PC-9 (cell line): ENCODE measurements around the gene LUM. TPM values are rescaled to one million over a fixed set of nuclear protein-coding genes. Genes with fewer than 3 reads are reported as not detected.
"Not testable (repeated sequence)": the region's sequence is repeated elsewhere in the genome, so short reads cannot be mapped to it uniquely, and the experiment has no call there.

Experiments used
- BruUV-seq: library from RNA; stranded (reverse); fragments of 400-500 nt; replicated peaks from 2 replicates; lab custom pipeline; 2021; lab: Mats Ljungman, UMichigan
- CTCF ChIA-PET: fragments of 300-600 bp; sonication (Branson Sonifier 250); formaldehyde crosslinking; loops from one replicate; lab custom pipeline; 2022; ENCODE audit warnings: antibody characterized with exemption; lab: Charles Lee
- POLR2A ChIA-PET: fragments of 300-600 bp; sonication (Branson Sonifier 250); formaldehyde crosslinking; loops from one replicate; lab custom pipeline; 2022; ENCODE audit warnings: antibody characterized with exemption; ENCODE audit not compliant: unreplicated experiment; lab: Charles Lee
- DNase-seq, 2 experiments: peaks; one replicate each; pipeline versions ENCODE4 v3.0.0 to v3.0.0-alpha.2; 2015 to 2022; ENCODE audit warnings: mixed read lengths in 1 of 2
- H2AFZ ChIP-seq: fragments of 200-600 bp; sonication (generic); 2 replicates; pipeline ENCODE4 v1.8.1; 2017; ENCODE audit warnings: antibody characterized with exemption
- H3F3A ChIP-seq: fragments of 200-600 bp; sonication (generic); 2 replicates; pipeline ENCODE4 v1.8.1; 2017; ENCODE audit warnings: antibody characterized with exemption, mild to moderate bottlenecking, low read depth; ENCODE audit not compliant: insufficient read depth
- H3K27ac ChIP-seq: fragments of 200-600 bp; sonication (generic); 2 replicates; pipeline ENCODE4 v1.6.1; 2016; ENCODE audit warnings: mixed run types
- H3K27me3 ChIP-seq: fragments of 200-600 bp; sonication (generic); 2 replicates; pipeline ENCODE4 v1.6.1; 2016; ENCODE audit warnings: low read depth, mixed run types; ENCODE audit not compliant: insufficient read depth
- H3K36me3 ChIP-seq: fragments of 200-600 bp; sonication (generic); 2 replicates; pipeline ENCODE4 v1.6.1; 2016; ENCODE audit warnings: low read depth, mixed run types
- H3K4me1 ChIP-seq: fragments of 200-600 bp; sonication (generic); replicated peaks from 2 replicates; pipeline ENCODE4 v1.6.1; 2016; ENCODE audit warnings: mixed run types; ENCODE audit not compliant: insufficient read depth
- H3K4me2 ChIP-seq: fragments of 200-600 bp; sonication (generic); 2 replicates; pipeline ENCODE4 v1.6.1; 2017; ENCODE audit warnings: mixed run types
- H3K4me3 ChIP-seq: fragments of 200-600 bp; sonication (generic); 2 replicates; pipeline ENCODE4 v1.6.1; 2016; ENCODE audit warnings: mixed run types
- H3K79me2 ChIP-seq: fragments of 200-600 bp; sonication (generic); 2 replicates; pipeline ENCODE4 v1.6.1; 2017; ENCODE audit warnings: low read depth, mixed run types
- H3K9me2 ChIP-seq: fragments of 200-600 bp; sonication (generic); 2 replicates; pipeline ENCODE4 v1.8.1; 2017; ENCODE audit warnings: mild to moderate bottlenecking; ENCODE audit not compliant: insufficient read depth
- H3K9me3 ChIP-seq: fragments of 200-600 bp; sonication (generic); 2 replicates; pipeline ENCODE4 v1.8.1; 2016; ENCODE audit warnings: low read depth; ENCODE audit not compliant: insufficient read depth
- H4K20me1 ChIP-seq: fragments of 200-600 bp; sonication (generic); 2 replicates; pipeline ENCODE4 v1.8.1; 2017; ENCODE audit not compliant: insufficient read depth
- CTCF ChIP-seq: fragments of 200-600 bp; sonication (generic); conservative IDR thresholded peaks from 2 replicates; pipeline ENCODE4 v1.6.1; 2017; ENCODE audit warnings: mixed run types, antibody characterized with exemption, mild to moderate bottlenecking, moderate library complexity
- EZH2 ChIP-seq: fragments of 200-600 bp; sonication (generic); IDR thresholded peaks from 2 replicates; pipeline ENCODE4 v1.8.0; 2017; ENCODE audit warnings: antibody characterized with exemption, low read depth
- intact Hi-C: fragments of 100-400 bp; cut with micrococcal nuclease; formaldehyde crosslinking; loops from one replicate; pipeline ENCODE4 v1.10.0; 2022; ENCODE audit not compliant: unreplicated experiment
- total RNA-seq: library from RNA; stranded (reverse); gene quantifications from 2 replicates; pipeline ENCODE4 v1.2.3, GENCODE V29; 2021

Gene LUM
- total RNA-seq, 1 experiment from 2014 or later, result not detected

GRCh38 chr12:91091916-91092715 is 19.2 kb downstream of the LUM start:
- ChIA-PET CTCF (no interaction called here), POLR2A (no interaction called here)
- Histone ChIP-seq H4K20me1 (no peaks in the 10 kb centered on the region), H3K27me3 (no peaks in the 10 kb centered on the region), H3K9me3 (peaks cover 4% of the 10 kb centered on the region), H3K36me3 (no peaks in the 10 kb centered on the region), H3K4me3 (no peak overlapping the region), H3K27ac (no peak overlapping the region), H3K79me2 (no peaks in the 10 kb centered on the region), H2AFZ (no peak overlapping the region), H3K4me2 (no peak overlapping the region), H3F3A (no peaks in the 10 kb centered on the region), H3K4me1 (no peaks in the 10 kb centered on the region), H3K9me2 (no peaks in the 10 kb centered on the region)
- no TSS peak for BruUV-seq
- intact Hi-C loops, result no loop called here
- TF ChIP-seq EZH2 (no peak), CTCF (no peak)
- DNase-seq, result no peak

- POLR2A ChIA-PET, CTCF ChIA-PET, intact Hi-C loops: not testable (repeated sequence)
Measured at GRCh38 chr12:91089953-91090352, 21.3 kb downstream of the LUM start.

GRCh38 chr12:91080041-91080440 is 31.3 kb downstream of the LUM start:
- BruUV-seq, result no TSS peak
- H3K36me3 ChIP-seq, result no peaks in the 10 kb centered on the region
- H3K9me2 ChIP-seq, result no peaks in the 10 kb centered on the region; the same call in 1 of the 2 replicates
- intact Hi-C loops, result no loop called here
- no peak overlapping the region for H3K4me2 ChIP-seq
- no peaks in the 10 kb centered on the region for H3K9me3 ChIP-seq
- no peak for DNase-seq
- no peaks in the 10 kb centered on the region for H4K20me1 ChIP-seq
- ChIA-PET CTCF (no interaction called here), POLR2A (no interaction called here)
- no peaks in the 10 kb centered on the region for H3F3A ChIP-seq
- peaks cover 4% of the 10 kb centered on the region; the same call in 1 of the 2 replicates for H3K4me1 ChIP-seq
- no peak overlapping the region for H3K27ac ChIP-seq
- H2AFZ ChIP-seq, result no peak overlapping the region
- TF ChIP-seq EZH2 (no peak), CTCF (no peak)
- H3K79me2 ChIP-seq, result no peaks in the 10 kb centered on the region
- H3K27me3 ChIP-seq, result no peaks in the 10 kb centered on the region
- H3K4me3 ChIP-seq, result no peak overlapping the region

More at GRCh38 chr12:91089953-91090352, 21.3 kb downstream of the LUM start:
- not testable (repeated sequence) for H3F3A ChIP-seq, H3K9me2 ChIP-seq, BruUV-seq, DNase-seq, H3K27ac ChIP-seq, H3K79me2 ChIP-seq, H3K9me3 ChIP-seq, H3K27me3 ChIP-seq, H3K4me1 ChIP-seq, H4K20me1 ChIP-seq, H3K4me3 ChIP-seq, H3K4me2 ChIP-seq, H2AFZ ChIP-seq, H3K36me3 ChIP-seq
